GM18519 (cell line): ENCODE results near the gene TUBA8.
"Not testable (repeated sequence)": the region's sequence is repeated elsewhere in the genome, so short reads cannot be mapped to it uniquely, and the experiment has no call there.

ENCODE experiments used
- ATAC-seq: cut with Tn5 transposase; IDR thresholded peaks from one replicate; pipeline ENCODE4 v1.9.1; 2021; ENCODE audit warnings: mild to moderate bottlenecking, moderate library complexity; ENCODE audit not compliant: unreplicated experiment, low FRiP score

TUBA8 gene

DNA sequence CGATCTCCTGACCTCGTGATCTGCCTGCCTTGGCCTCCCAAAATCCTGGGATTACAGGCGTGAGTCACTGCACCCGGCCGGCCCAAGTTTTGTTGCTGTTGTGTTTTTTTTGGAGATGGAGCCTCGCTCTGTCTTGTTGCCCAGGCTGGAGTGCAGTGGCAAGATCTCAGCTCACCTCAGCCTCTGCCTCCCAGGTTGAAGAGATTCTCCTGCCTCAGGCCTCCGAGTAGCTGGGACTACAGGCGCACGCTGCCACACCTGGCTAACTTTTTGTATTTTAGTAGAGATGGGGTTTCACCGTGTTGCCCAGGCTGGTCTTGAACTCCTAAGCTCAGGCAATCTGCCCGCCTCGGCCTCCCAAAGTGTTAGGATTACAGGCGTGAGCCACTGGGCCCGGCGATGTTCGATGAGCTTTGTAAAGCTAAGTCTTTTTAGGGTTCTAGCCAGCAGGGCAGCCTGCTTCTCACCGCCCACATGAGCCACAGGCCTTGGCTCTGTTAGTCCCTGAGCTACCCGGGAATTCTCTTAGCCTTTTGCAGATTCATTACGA, 12.9 kb downstream of the TUBA8 start:
- ATAC-seq: not testable (repeated sequence)

DNA sequence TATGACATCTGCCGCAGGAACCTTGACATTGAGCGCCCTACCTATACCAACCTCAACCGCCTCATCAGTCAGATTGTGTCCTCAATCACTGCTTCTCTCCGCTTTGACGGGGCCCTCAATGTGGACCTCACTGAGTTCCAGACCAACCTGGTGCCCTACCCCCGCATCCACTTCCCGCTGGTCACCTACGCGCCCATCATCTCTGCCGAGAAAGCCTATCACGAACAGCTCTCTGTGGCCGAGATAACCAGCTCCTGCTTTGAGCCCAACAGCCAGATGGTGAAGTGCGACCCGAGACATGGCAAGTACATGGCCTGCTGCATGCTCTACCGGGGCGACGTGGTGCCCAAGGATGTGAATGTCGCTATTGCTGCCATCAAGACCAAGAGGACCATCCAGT, 16.0 kb downstream of the TUBA8 start:
- no peak for ATAC-seq

DNA sequence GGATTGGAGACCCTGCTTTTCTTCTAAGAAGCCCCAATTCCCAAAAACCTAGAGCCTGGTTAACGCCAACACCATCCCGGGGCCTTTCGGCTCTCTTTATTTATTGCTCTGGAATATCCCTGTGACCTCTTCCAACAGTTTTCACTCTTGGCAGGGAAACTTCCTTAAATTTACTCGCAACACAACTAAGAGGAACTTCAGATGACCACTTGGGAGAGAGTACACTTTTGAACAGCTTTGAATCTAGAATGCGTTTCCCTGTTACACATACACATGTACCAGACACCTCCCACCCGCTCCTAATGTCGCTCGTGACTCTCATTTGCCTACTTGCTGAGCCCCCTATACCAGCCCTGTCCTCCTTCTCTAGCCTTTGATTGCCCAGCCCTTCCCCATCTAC, 19.4 kb downstream of the TUBA8 start:
- ATAC-seq: no peak

DNA sequence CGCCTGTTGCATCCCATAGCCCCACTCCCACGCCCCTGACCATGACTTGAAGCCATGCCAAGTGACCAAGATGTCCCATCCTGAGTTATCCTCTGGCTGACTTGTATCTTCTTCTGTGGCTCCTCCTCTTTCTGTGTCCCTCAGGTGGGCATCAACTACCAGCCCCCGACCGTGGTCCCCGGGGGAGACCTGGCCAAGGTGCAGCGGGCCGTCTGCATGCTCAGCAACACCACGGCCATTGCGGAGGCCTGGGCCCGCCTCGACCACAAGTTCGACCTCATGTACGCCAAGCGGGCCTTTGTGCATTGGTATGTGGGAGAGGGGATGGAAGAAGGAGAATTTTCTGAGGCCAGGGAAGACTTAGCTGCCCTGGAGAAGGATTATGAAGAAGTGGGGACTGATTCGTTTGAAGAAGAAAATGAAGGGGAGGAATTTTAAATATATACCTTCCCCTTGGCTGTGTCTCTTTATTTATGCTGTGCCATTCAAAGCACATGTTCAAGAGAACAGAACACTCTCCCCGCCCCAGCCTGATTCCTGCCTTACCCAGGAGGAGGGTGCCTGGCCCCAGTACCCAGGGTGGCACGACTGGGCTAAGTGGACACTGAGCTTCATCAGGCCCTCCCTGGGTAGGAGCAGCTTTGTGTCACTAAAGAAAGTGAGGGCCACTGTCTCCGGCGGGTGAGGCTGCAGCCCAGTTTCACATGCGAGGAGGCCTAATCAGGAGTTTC, 20.3 kb downstream of the TUBA8 start:
- no peak for ATAC-seq

DNA sequence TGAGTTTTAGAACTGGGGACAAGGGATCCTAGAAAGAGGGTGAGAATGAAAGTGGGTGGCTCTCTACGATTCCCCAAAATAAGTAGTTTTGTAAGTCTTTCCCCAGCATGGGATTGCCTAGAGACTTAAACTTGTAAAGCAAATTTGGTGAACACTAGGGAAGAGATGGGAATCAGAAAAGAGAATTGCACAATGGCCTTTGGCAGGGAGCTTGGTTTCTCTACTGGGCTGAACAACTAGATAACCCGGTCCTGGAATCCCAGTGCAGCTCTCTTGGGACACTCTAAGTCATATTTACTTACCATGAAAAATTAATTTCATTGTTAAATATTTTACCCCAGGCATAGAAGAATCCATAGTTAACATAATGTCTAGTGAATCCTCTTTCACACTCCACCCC, 22.8 kb downstream of the TUBA8 start:
- no peak for ATAC-seq

DNA sequence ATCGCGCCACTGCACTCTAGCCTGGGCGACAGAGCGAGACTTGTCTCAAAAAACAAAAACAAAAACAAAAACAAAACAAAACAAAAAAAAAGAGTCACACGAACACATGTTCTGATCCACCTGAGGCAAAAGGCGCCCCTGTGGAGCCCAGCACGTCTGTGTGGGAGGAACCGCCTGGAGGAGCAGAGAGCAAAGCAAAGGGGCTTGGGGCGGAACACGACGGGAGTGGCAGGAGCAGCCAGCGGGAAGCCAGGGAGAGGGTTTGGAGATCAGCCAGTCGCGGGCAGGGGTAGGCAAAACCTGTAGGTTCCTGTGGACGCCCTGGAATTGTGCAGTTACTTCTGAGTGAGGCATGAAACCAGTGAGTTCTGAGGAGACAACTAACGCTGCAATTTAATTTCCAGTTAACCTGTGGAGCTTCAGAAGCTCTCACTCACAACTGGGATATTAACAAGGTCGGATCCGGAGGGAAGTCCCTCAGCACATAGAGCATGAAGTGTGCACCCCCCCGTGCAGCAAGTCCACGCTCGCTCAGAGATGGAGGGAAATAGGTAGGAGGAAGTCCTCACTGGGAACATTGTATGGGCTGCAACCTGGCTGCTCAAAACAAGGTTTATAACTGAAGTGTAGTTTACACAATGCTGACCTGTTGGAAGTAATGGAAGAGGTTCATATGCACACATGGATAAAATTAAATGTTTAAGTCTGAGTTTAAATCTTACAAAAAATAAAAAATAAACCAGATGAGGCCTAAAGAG, 26.1 kb downstream of the TUBA8 start:
- ATAC-seq: no peak

DNA sequence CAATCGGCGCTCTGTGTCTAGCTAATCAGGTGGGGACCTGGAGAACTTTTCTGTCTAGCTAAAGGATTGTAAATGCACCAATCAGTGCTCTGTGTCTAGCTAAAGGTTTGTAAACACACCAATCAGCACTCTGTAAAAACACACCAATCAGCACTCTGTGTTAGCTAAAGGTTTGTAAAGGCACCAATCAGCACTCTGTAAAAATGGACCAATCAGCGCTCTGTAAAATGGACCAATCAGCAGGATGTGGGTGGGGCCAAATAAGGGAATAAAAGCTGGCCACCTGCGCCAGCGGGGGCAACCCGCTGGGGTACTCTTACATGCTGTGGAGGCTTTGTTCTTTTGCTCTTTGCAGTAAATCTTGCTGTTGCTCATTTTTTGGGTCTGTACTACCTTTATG, 30.4 kb downstream of the TUBA8 start:
- not testable (repeated sequence) for ATAC-seq

DNA sequence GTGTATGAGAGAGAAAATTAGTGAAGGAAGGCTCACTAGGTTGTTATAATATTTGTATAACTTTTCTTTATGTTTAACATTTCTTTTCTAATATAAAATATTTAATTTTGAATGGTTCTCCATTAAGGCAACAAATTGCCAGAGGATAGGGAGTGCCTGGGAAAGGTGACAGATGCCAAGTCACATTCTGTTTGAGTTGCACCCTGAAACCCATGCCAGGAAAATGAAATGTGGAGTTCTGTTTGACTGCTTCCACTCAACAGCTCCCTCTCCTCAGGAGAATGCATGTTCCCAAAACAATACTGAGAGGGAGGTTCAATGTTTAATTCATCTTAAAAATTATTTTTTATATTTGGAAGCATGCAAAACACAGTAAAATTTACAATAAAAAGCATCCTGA, 33.5 kb downstream of the TUBA8 start:
- ATAC-seq: no peak

DNA sequence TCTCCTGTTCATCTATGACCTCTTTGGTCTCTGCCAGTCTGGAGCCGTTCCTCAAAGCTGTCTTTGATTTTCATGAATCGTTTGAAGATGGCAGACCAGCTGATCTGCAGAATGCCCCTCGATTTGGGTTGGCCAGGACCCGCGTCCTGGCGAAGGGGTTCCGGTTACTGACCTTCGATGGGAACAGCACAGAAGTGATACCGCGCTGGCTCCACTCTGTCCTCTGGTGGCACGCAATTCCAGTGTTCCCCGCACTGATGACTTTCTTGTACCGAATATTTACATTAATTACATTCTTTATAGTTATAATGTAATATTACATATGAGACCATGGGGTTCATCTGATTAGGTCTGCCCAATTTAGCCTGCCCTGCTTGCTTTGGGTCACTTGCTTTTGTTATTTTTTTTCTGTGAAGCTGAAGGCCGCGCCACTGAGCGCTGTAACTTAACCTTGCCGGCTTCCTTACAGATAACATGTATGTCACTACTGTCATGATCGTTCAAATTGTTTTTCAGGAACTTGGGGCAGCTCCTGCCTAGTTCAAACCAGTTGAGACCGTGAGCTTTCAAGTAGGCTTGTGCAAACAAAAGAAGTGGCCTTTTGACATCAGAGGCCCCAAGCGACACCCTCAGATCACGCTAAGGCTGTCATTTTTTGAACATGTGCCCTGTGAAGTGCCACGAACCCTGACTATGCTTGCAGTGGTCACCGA, 35.2 kb downstream of the TUBA8 start:
- ATAC-seq: no peak

DNA sequence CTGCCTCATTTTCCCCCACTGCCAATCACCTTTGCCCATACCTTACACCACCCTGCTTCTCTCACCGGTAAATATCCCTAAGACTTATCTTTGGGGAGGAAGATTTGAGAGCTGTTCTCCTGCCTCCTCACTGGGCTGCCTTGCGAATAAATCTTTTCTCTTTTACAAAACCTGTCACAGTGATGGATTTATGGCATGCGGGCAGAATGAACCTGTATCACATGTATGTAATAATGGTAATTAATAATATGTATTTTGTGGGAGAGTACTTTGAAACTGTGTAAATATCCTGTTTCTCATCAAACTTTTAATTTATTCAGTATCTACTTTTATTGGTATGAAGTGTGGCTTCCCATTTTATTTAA, 35.8 kb downstream of the TUBA8 start:
- ATAC-seq: no peak

DNA sequence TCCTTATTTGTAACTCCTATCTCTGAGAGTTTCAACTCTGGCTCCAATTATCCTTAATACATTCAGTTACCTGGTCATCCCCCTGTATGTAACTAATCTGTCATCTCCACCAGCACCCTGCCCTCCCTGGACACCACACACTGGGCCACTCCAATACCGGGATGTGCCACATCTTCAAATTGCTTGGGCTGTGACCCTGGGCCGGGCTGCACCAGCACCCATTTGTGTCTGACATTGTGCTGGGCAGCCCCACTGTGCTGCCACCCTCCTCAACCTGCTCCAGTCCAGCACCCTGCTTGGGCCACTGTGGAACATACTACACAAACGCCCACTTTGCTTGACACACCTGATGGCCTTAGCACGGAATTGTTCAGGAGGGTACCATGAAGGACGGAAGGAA, 37.2 kb downstream of the TUBA8 start:
- ATAC-seq: no peak

DNA sequence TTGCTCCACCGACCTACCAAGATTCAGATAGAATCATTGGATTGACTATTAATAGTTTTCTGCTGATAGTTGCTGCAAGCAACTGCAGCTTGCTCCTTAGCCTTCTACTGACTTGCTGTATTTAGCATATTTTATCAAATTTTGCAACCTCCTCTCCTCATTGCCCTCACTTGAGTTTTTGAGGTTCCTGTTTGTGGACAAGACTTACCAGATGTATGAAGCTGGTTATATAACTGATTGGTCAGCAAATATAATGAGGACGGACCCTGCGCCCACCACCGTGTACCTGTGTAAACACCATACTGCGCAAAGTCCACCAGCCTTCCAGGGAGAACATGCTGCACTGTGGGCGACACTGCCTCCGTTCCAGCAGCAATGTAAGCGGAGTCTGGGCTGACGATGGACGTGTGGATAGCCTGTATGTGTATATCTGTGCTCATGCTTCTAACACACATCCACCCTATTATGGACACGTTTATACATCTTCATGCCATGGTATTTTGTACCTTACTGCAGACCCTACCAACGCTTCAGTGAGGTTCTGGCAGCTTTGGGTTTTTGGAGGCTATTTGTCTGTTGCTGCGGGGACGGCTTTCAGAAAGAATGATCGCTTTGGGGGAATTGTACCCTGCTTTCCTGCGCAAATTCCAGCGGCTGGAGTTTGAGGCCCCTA, 37.8 kb downstream of the TUBA8 start:
- no peak for ATAC-seq

DNA sequence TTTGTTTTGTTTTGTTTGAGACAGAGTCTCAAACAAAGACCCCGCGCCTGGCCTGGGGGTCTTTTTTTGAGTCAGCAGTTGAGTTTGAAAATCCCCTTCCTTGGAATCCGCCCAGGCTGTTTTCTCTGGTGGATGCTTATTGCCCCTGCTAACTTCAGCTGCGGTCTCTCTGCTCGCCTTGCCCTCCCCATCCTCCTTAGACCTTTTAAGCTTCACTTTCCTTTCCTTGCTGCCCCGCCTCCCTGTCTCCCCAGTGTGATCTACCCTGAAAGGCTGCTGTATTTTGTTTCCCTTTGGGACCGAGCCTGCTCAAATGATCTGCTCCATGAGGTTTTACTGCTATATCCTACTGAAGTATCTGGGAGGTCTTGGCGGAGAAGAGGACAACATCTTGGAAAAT, 41.9 kb downstream of the TUBA8 start:
- ATAC-seq: no peak

DNA sequence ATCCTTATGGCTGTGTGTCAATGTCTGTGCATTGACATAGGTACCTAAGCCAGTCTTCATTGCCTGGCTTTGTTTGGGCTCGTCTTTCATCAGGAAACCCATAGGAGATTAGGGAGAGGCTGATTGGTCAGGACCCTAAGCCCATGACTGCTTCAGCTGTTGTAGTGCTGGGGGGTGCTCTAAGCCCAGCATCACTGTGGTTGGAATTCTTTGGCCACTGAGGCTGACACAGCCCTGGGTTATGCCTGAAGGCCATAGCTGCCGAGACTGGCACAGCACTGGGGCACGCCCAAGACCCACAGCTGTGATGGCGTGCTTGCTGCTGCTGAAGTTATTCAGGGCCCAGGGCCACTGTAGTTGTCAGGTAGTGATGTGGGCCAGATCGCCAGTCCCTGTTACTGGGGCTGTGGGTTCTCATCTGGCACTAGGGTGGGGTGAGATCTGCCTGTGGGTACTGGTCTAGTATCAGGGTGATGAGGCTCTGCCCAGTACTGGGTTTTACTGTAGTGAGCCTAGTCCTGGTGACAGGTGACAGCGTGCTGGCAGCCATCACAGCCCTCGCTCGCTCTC, 44.3 kb downstream of the TUBA8 start:
- ATAC-seq: no peak

DNA sequence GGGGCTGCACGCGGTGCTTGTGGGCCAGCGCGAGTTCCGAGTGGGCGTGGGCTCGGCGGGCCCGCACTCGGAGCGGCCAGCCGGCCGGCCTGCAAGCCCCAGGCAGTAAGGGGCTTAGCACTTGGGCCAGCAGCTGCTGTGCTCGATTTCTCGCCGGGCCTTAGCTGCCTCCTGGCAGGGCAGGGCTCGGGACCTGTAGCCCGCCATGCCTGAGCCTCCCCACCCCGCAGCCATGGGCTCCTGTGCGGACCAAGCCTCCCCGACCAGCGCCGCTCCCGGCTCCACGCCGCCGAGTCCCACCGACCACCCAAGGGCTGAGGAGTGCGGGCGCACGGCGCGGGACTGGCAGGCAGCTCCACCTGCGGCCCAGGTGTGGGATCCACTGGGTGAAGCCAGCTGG, 44.9 kb downstream of the TUBA8 start:
- not testable (repeated sequence) for ATAC-seq

DNA sequence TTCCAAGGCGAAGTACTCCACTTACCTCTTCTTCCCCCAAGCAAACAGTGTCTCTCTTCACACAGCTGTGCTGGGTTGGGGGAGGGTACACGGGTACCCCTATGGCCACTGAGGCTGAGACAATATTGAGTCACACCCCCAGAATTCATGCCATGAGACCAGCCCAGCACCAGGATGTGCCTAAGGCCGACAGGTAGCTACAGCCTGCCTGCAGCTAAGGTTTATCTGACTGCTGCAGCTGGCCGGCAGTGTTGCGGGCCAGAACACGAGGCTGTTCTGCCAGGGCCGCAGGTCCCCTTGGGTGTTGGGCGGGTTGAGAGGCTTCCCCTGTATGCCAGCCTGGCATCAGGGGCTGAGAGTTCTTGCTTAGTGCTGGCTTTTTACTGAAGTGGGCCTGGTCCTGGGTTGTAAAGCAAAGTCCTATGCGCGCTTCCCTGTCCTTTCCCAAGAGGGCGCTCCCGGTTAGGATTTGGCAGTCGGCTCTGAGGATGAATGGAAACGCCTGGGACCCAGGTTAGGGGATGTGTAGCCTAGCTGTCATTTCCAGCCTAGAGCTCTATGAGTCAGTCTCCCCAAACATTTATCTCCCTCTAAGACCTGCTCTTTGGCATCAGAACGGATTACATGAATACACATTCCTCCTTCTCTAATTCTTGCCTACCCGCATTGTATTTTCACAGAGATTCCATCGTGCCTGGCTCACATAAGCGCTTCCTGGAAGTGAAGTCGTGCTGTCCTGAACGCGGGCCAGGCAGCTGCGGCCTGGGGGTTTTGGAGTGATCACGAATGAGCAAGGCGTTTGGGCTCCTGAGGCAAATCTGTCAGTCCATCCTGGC, 46.5 kb downstream of the TUBA8 start:
- no peak for ATAC-seq

DNA sequence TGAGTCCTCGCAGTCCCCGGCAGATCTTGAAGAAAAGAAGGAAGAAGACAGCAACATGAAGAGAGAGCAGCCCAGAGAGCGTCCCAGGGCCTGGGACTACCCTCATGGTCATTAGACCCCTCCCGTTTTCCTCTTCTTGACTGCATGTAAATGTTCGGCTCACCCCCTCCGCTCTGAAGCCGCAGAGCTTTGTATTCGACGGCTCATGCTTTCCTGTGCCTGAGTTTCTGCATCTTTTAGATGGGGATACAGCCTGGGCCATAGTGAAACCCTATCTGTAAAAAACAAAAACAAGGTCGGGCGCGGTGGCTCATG, 47.1 kb downstream of the TUBA8 start:
- no peak for ATAC-seq

DNA sequence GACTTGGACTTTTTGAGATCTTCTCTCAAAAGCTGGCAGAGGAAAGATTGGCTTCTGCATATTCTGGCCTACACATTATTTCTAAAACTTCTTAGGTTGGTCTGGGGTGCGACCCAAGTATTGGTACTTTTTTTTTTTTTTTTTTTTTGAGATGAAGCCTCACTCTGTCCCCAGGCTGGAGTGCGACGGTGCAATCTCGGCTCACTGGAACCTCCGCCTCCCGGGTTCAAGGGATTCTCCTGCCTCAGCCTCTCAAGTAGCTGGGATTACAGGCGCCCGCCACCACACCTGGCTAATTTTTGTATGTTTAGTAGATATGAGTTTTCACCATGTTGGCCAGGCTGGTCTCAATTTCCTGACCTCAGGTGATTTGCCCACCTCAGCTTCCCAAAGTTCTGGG, 50.0 kb downstream of the TUBA8 start:
- not testable (repeated sequence) for ATAC-seq

DNA sequence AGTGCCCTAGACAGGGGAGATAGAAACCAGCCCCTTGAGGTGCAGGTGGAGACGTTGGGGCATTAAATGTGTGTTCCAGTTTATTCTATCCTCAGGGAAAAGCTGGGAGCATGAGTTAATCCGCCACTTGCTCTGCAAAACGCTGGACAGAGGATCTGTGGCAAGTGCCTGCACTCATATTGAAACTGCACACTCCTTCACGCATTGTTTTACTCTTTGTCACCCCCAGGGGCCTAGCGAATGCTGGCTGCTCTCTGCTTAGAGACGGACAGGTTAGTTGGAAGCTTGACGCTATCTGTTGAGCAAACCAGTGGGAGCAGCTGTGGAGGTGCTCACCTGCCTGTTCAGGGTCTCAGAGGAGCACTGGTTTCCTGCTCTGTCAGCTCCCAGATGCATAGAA, 53.2 kb downstream of the TUBA8 start:
- peak; percentile 67 for ATAC-seq

DNA sequence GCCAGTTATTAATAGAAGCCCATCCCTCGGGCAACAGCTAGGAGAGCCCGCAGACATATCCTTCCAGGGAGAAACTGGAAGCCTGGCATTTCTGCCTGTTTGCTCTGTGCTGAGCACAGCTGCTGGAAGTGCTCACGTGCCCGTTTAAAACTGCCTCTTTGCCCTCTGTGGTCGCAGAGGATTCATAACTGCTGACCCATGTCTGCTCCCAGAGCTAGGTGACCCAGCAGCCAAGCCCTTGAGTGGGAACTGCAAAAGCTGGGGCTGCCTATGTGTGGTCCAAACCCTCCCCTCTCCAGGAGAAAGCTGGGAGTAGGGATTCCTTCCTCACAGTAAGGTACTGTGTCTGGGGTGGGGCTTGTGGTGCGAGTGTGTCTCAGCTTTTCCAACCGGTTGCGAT, 54.0 kb downstream of the TUBA8 start:
- not testable (repeated sequence) for ATAC-seq
